A673 (cell line): ENCODE results near the gene SP2. TPM values are rescaled to one million over a fixed set of nuclear protein-coding genes. Genes with fewer than 3 reads are reported as not detected.

Experiments used
- BruUV-seq: library from RNA; stranded (reverse); fragments of 400-500 nt; replicated peaks from 2 replicates; lab custom pipeline; 2021; lab: Mats Ljungman, UMichigan
- CTCF ChIA-PET: fragments of 300-600 bp; sonication (Branson Sonifier 250); formaldehyde crosslinking; loops from one replicate; lab custom pipeline; 2022; ENCODE audit warnings: antibody characterized with exemption; lab: Charles Lee
- POLR2A ChIA-PET: fragments of 300-600 bp; sonication (Branson Sonifier 250); formaldehyde crosslinking; loops from one replicate; lab custom pipeline; 2022; ENCODE audit warnings: antibody characterized with exemption; ENCODE audit not compliant: low non-redundant PET; lab: Charles Lee
- DNase-seq: peaks from one replicate; pipeline ENCODE4 v3.0.0-alpha.2; 2015; ENCODE audit warnings: low spot score
- H3K27ac ChIP-seq: fragments of 200-600 bp; sonication (generic); 2 replicates; pipeline ENCODE4 v1.5.1; 2016; ENCODE audit warnings: mixed run types, low read depth, mild to moderate bottlenecking, mixed read lengths, antibody characterized with exemption, low read length; ENCODE audit not compliant: poor library complexity, severe bottlenecking
- H3K27me3 ChIP-seq: fragments of 200-600 bp; sonication (generic); replicated peaks from 2 replicates; pipeline ENCODE4 v1.6.1; 2017; ENCODE audit warnings: mixed run types, low read depth, mild to moderate bottlenecking, mixed read lengths, antibody characterized with exemption, low read length; ENCODE audit not compliant: insufficient read depth, poor library complexity
- H3K36me3 ChIP-seq: fragments of 200-600 bp; sonication (generic); 2 replicates; pipeline ENCODE4 v1.6.1; 2016; ENCODE audit warnings: mixed run types, mild to moderate bottlenecking, mixed read lengths, antibody characterized with exemption, low read length; ENCODE audit not compliant: insufficient read depth, poor library complexity, severe bottlenecking
- H3K4me1 ChIP-seq: fragments of 200-600 bp; sonication (generic); 2 replicates; pipeline ENCODE4 v1.6.1; 2017; ENCODE audit warnings: mixed run types, mild to moderate bottlenecking, mixed read lengths, antibody characterized with exemption, low read length; ENCODE audit not compliant: insufficient read depth, poor library complexity, severe bottlenecking
- H3K4me3 ChIP-seq: fragments of 200-600 bp; sonication (generic); 2 replicates; pipeline ENCODE4 v1.5.1; 2016; ENCODE audit warnings: low read depth, mixed run types, mild to moderate bottlenecking, mixed read lengths, low read length; ENCODE audit not compliant: poor library complexity, severe bottlenecking
- H3K9me3 ChIP-seq: fragments of 200-600 bp; sonication (generic); 2 replicates; pipeline ENCODE4 v1.6.1; 2016; ENCODE audit warnings: mixed run types, low read depth, mild to moderate bottlenecking, mixed read lengths, antibody characterized with exemption, low read length; ENCODE audit not compliant: poor library complexity, severe bottlenecking
- EZH2 ChIP-seq: fragments of 200-600 bp; sonication (generic); IDR thresholded peaks from 2 replicates; pipeline ENCODE4 v1.6.1; 2017; ENCODE audit warnings: borderline replicate concordance, low read depth, mild to moderate bottlenecking, mixed read lengths, antibody characterized with exemption, low read length; ENCODE audit not compliant: poor library complexity, severe bottlenecking
- intact Hi-C: fragments of 100-400 bp; cut with micrococcal nuclease; formaldehyde crosslinking; loops from one replicate; pipeline ENCODE4 v1.10.0; 2022; ENCODE audit not compliant: unreplicated experiment
- total RNA-seq: library from RNA; stranded (reverse); gene quantifications from 2 replicates; pipeline ENCODE4 v1.2.3, GENCODE V29; 2021
- TF ChIP-seq, protein P1 (sequence below): fragments of 300-800, 200-600 bp; sonication (generic); conservative IDR thresholded peaks from 2 replicates; pipeline ENCODE4 v1.5.1; 2017; ENCODE audit warnings: low read depth, mild to moderate bottlenecking, antibody characterized with exemption, low read length, moderate library complexity, mixed read lengths

The SP2 gene
- total RNA-seq, 1 experiment from 2014 or later: 19.5 TPM

DNA sequence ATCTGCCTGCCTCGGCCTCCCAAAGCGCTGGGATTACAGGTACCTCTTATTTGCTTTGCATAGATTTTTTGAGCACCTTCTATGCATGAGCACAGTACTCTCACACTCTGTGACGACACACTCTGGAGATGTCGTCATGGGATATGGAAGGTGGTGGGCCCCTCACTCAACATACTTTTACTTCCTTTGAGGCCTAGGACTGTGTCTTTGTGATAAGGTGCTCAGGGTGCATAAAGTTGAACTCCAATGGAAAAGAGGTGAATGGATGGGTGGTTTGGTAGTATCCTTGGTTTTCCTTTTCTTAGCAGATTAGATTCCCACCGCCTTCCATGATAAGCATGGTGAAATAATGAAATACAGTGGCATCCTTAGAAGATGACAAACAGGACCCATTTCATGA, 68.8 kb downstream of the SP2 start:
- DNase-seq: no peak

DNA sequence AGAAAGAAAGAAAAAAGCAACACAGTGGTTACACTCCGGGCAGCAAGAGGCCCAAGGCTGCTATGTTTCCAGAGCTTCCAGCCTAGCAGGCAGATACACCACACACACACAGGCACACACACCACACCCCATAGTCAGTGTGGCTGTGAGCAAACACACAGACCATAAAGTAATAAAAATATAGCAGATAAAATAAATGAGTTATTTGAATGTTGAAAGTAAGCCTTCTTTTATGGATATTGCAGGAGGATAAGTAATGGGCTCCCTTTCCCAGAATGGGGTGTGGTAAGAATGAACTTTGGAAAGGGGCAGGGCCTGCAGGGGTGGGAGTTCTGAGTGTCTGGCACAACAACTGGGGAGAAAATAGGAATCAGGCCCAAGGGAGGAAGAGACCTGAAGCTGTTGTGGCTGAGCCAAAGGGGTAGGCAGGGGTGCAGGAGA, 70.1 kb downstream of the SP2 start:
- ChIA-PET CTCF (no interaction called here), POLR2A (no interaction called here)
- H3K27ac ChIP-seq: no peak overlapping the region
- peaks cover 3% of the 10 kb centered on the region for H3K4me1 ChIP-seq
- no peaks in the 10 kb centered on the region for H3K36me3 ChIP-seq
- H3K9me3 ChIP-seq: no peaks in the 10 kb centered on the region
- no peak for DNase-seq
- BruUV-seq: no TSS peak
- no peaks in the 10 kb centered on the region for H3K27me3 ChIP-seq
- intact Hi-C loops: no loop called here
- H3K4me3 ChIP-seq: no peak overlapping the region
- TF ChIP-seq EZH2: no peak
- TF ChIP-seq, protein P1, sequence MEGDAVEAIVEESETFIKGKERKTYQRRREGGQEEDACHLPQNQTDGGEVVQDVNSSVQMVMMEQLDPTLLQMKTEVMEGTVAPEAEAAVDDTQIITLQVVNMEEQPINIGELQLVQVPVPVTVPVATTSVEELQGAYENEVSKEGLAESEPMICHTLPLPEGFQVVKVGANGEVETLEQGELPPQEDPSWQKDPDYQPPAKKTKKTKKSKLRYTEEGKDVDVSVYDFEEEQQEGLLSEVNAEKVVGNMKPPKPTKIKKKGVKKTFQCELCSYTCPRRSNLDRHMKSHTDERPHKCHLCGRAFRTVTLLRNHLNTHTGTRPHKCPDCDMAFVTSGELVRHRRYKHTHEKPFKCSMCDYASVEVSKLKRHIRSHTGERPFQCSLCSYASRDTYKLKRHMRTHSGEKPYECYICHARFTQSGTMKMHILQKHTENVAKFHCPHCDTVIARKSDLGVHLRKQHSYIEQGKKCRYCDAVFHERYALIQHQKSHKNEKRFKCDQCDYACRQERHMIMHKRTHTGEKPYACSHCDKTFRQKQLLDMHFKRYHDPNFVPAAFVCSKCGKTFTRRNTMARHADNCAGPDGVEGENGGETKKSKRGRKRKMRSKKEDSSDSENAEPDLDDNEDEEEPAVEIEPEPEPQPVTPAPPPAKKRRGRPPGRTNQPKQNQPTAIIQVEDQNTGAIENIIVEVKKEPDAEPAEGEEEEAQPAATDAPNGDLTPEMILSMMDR: no peak

More for the DNA sequence above, 68.8 kb downstream of the SP2 start:
- Histone ChIP-seq H3K4me1 (no peaks in the 10 kb centered on the region), H3K27me3 (no peaks in the 10 kb centered on the region), H3K9me3 (no peaks in the 10 kb centered on the region), H3K36me3 (no peaks in the 10 kb centered on the region), H3K27ac (no peak overlapping the region), H3K4me3 (no peak overlapping the region)
- no TSS peak for BruUV-seq
- CTCF ChIA-PET: no interaction called here
- TF ChIP-seq, protein P1: no peak
- TF ChIP-seq EZH2: no peak
- POLR2A ChIA-PET: no interaction called here
- intact Hi-C loops: no loop called here

DNA sequence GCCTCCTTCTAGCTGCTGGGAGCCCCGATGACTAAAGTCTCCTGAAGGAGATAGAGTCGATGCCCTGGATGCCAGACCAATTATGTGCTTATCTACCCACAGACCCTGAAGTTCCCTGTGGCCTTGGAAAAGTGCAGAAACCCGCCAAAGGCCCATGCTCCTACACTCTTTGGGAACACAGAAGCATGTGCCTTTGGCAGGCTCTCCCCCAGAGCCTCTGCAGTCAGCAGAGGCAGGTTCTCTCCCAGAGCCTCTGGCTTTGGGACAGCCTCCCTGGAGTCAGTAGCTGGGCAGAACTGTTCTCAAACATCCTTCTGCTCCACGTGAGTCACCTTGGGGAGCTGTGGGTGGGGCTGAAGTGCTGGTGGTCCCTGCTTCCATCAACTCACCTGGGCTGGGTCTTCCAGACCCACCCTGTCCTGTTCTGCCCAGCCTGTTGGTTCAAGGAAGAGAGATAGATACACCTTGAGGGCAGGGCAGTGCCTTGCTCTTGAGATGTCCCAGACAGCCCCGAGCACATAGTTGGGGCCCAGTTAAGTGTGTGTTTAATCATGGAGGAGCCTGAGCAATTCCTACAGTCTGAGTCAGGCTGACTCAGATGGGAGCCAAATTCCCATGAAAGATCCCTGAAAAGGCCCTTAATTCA, 71.7 kb downstream of the SP2 start:
- Histone ChIP-seq H3K4me3 (no peak overlapping the region), H3K27me3 (no peaks in the 10 kb centered on the region), H3K9me3 (no peaks in the 10 kb centered on the region), H3K4me1 (peaks cover 8% of the 10 kb centered on the region), H3K27ac (no peak overlapping the region), H3K36me3 (no peaks in the 10 kb centered on the region)
- no TSS peak for BruUV-seq
- ChIA-PET CTCF (no interaction called here), POLR2A (no interaction called here)
- no peak for TF ChIP-seq EZH2
- TF ChIP-seq, protein P1: no peak
- intact Hi-C loops: no loop called here
- no peak for DNase-seq
